ENCODE data around the gene SQSTM1. TPM values are rescaled to one million over a fixed set of nuclear protein-coding genes. Genes with fewer than 3 reads are reported as not detected.
"Not testable (repeated sequence)": the region's sequence is repeated elsewhere in the genome, so short reads cannot be mapped to it uniquely, and the experiment has no call there.

Gene SQSTM1
- total and polyA plus RNA-seq, 2 of the 8 experiments (the other 6 are each of a cell fraction or from before 2014, with no cell fraction given): 78.6 to 110 TPM

GRCh38 chr5:179789278-179789677 lies 31.4 kb upstream of the SQSTM1 start:
- H3K36me3 ChIP-seq (ENCODE audit: control insufficient read depth in 2 of 4, insufficient read depth in 4 of 4, low read length in 3 of 4); H3K4ac ChIP-seq (replicated peaks; ENCODE audit: insufficient read length, low read depth, low read length); H3K23ac ChIP-seq (ENCODE audit: insufficient read length); H3K9me3 ChIP-seq (ENCODE audit: insufficient read depth in 2 of 2, low read depth in 1 of 2, low read length in 1 of 2); H3K9ac ChIP-seq (replicated peaks in 1 of 4; ENCODE audit: extremely low read depth in 1 of 4, low read depth in 3 of 4, low read length in 3 of 4); H3K79me2 ChIP-seq (ENCODE audit: control insufficient read depth in 1 of 2, insufficient read depth in 2 of 2, low read length in 2 of 2); H2BK20ac ChIP-seq (ENCODE audit: low read length); H3K56ac ChIP-seq (replicated peaks; ENCODE audit: insufficient read length, low read depth, low read length); H2BK5ac ChIP-seq (ENCODE audit: low read depth, low read length); H2BK120ac ChIP-seq (replicated peaks; ENCODE audit: low read depth, low read length); H2AK5ac ChIP-seq (ENCODE audit: low read depth, low read length); H3K23me2 ChIP-seq (ENCODE audit: low read depth, low read length); H4K8ac ChIP-seq (ENCODE audit: extremely low read depth, insufficient read depth, low read length); H3K79me1 ChIP-seq (ENCODE audit: low read depth, low read length); H3K4me3 ChIP-seq (ENCODE audit: extremely low read depth in 1 of 4, insufficient read depth in 2 of 4, low read depth in 3 of 4, low read length in 4 of 4); H2BK15ac ChIP-seq (ENCODE audit: low read length); H3K18ac ChIP-seq (ENCODE audit: extremely low read depth, low read length); H3K14ac ChIP-seq (ENCODE audit: insufficient read length); H3K27me3 ChIP-seq (replicated peaks in 1 of 4; ENCODE audit: control insufficient read depth in 3 of 4, extremely low read depth in 1 of 4, insufficient read depth in 3 of 4, low read length in 3 of 4); H4K5ac ChIP-seq (ENCODE audit: insufficient read length, low read depth, low read length); FAIRE-seq; H2BK12ac ChIP-seq (ENCODE audit: low read depth, low read length); H3K4me2 ChIP-seq (ENCODE audit: insufficient read depth in 1 of 2, low read depth in 2 of 2, low read length in 2 of 2); H3K27ac ChIP-seq (ENCODE audit: low read depth, low read length); H4K91ac ChIP-seq (replicated peaks; ENCODE audit: insufficient read length, low read length); DNase-seq (ENCODE audit: low read depth in 1 of 2, low spot score in 2 of 2); H3K4me1 ChIP-seq (replicated peaks in 1 of 4; ENCODE audit: control insufficient read depth in 3 of 4, insufficient read depth in 4 of 4, low read length in 3 of 4); H2AFZ ChIP-seq (ENCODE audit: low read length); H4K20me1 ChIP-seq (replicated peaks in 1 of 2; ENCODE audit: control insufficient read depth in 1 of 2, insufficient read depth in 2 of 2, low read length in 2 of 2): not testable (repeated sequence)
- ChIA-PET POLR2A (ENCODE audit: partially characterized antibody) (interaction anchor here (0.9 to 2.3 kb wide), 5 partner anchors 10 to 56 kb away, joined by 3 to 5 read pairs (median 3); partner anchors contain the start of gene SQSTM1), CTCF (ENCODE audit: partially characterized antibody) (interaction anchor here (0.9 to 1.4 kb wide), 3 partner anchors 12 to 21 kb away, joined by 3 to 5 read pairs (median 4); no protein-coding TSS in a partner anchor)
- 94% methylated on average over 9 of the region's 9 CpGs; no CpG with 5 or more reads in 1 of the 2 experiments for WGBS, 2 experiments (ENCODE audit: extremely low coverage in 1 of 2, insufficient coverage in 1 of 2, insufficient read length in 1 of 2, insufficient replicate concordance in 2 of 2, low coverage in 1 of 2, low lambda C conversion rate in 2 of 2, missing lambda C conversion rate in 1 of 2)

Data from H1 (cell line).